Left kidney (tissue), 2 donors: ENCODE data around the gene P4HTM. TPM values are rescaled to one million over a fixed set of nuclear protein-coding genes. Genes with fewer than 3 reads are reported as not detected.
A peak's percentile ranks its signal among the peaks of the same experiment; 100 is the strongest.
"Not testable (repeated sequence)": the region's sequence is repeated elsewhere in the genome, so short reads cannot be mapped to it uniquely, and the experiment has no call there.

ENCODE experiments used
- DNase-seq: peaks from one replicate; pipeline ENCODE4 v3.0.0-alpha.2; 2013
- polyA plus RNA-seq: library from polyadenylated mRNA; unstranded; fragments of 120-200 nt; gene quantifications from one replicate; pipeline ENCODE4 v1.2.1, GENCODE V29; 2013; ENCODE audit not compliant: insufficient read length

P4HTM gene
- polyA plus RNA-seq, 1 donor, result 42.0 TPM

- DNase-seq, result peak; percentile 95
Observed at GRCh38 chr3:49007068-49007770, 17.2 kb downstream of the P4HTM start, which contains the start of gene WDR6. WDR6 (plus strand) TSS chr3:49007391; CDS start chr3:49007432, 41 bp downstream.

DNA sequence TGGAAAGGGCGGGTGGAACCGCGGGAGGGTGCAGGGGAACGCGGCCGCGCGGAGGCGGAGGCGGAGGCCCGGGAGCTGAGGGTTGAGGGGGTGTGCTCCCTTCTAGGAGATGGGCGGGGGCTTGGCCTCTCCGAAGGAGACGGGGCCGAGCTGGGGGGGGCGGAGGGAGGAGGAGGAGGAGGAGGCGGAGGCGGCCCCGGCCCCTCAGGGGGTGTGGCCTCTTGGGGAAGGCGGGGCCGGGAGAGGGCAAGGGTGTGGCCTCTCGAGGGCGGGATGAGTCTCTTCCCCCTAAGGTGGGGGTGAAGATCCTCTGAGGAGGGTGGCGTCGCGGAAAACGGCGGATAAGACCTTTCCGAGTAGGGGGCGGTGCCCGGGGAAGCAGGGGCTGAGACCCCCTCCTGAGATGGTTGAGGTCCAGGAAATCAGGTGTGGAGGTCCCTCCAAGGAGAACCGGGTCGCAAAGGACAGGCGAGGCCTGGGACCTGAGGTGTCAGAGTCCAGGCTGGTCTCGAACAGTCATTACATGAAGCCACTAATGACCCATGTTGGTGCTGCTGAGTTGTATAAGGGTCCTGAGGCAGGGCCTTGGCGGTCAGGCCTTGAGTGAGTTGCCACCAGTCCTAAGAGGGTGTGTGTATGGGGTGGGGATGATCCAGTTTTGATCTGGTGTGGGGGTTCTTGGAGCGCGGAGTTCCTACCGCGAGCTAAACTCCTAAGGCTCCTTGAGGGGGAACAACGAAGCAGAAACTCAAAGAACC, 17.9 kb downstream of the P4HTM start:
- DNase-seq, result peak; percentile 78

DNA sequence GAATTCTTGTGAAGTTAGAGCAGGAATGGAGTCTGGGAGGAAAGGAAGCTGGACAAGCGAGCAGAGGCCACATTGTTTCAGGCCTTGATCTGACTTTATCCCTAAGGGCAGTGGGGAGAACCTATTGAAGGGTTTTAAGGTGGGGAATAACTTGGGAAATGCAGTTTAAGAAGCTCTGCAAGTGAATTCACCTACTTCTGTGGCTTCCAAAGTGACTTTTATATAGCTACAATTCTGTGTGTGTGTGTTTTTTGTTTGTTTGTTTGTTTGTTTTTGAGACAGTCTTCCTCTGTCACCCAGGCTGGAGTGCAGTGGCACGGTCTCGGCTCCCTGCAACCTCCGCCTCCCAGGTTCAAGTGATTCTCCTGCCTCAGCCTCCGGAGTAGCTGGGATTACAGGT, 18.6 kb downstream of the P4HTM start:
- not testable (repeated sequence) for DNase-seq

DNA sequence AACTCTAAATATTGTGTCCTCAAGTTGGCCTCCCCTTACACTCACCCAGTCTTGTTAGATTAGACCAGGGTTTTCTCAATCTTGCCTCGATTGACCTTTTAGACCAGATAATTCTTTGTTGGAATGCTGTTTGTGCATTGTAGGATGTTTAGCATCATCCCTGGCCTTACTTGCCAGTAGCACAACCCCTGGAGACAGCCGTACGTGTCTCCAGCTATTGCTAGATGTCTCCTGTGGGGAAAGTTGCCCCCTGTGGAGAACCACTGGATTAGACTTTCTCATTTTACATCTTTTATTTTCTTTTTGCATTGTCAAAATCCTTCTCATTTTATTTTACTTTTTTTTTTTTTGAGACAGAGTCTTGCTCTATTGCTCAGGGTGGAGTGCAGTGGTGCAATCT, 19.4 kb downstream of the P4HTM start:
- DNase-seq, result no peak

DNA sequence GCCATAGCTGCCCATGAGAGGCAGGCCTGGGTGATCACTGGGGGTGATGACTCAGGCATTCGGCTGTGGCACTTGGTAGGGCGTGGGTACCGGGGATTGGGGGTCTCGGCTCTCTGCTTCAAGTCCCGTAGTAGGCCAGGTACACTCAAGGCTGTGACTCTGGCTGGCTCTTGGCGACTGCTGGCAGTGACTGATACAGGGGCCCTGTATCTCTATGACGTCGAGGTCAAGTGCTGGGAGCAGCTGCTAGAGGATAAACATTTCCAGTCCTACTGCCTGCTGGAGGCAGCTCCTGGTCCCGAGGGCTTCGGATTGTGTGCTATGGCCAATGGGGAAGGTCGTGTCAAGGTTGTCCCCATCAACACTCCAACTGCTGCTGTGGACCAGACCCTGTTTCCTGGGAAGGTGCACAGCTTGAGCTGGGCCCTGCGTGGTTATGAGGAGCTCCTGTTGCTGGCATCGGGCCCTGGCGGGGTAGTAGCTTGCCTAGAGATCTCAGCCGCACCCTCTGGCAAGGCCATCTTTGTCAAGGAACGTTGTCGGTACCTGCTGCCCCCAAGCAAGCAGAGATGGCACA, 22.5 kb downstream of the P4HTM start:
- no peak for DNase-seq

GRCh38 chr3:49013113-49013737, 23.2 kb downstream of the P4HTM start:
- DNase-seq, result no peak

DNA sequence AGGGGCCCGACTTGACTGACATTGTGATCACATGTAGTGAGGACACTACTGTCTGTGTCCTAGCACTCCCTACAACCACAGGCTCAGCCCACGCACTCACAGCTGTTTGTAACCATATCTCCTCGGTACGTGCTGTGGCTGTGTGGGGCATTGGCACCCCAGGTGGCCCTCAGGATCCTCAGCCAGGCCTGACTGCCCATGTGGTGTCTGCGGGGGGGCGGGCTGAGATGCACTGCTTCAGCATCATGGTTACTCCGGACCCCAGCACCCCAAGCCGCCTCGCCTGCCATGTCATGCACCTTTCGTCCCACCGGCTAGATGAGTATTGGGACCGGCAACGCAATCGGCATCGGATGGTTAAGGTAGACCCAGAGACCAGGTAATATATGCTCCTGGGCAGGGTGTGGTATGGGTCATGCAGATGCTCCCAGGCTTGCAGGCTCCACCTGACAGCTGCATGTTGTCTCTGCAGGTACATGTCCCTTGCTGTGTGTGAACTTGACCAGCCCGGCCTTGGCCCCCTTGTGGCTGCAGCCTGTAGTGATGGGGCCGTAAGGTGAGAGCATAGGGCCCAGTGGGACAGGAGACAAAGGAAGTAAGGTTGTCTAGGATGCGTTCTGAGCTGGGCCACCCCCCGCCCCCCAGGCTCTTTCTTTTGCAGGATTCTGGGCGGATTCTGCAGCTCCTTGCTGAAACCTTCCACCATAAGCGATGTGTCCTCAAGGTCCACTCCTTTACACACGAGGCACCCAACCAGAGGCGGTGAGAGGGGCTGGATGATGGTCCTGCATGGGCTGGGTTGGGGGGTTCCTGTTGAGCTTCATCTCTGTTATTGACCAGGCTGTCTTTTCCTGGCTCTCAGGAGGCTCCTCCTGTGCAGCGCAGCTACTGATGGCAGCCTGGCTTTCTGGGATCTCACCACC, 24.0 kb downstream of the P4HTM start:
- DNase-seq, result no peak

GRCh38 chr3:49015072-49015471, 25.0 kb downstream of the P4HTM start:
- DNase-seq, result no peak

GRCh38 chr3:49015765-49016164, 25.7 kb downstream of the P4HTM start:
- DNase-seq, result no peak

DNA sequence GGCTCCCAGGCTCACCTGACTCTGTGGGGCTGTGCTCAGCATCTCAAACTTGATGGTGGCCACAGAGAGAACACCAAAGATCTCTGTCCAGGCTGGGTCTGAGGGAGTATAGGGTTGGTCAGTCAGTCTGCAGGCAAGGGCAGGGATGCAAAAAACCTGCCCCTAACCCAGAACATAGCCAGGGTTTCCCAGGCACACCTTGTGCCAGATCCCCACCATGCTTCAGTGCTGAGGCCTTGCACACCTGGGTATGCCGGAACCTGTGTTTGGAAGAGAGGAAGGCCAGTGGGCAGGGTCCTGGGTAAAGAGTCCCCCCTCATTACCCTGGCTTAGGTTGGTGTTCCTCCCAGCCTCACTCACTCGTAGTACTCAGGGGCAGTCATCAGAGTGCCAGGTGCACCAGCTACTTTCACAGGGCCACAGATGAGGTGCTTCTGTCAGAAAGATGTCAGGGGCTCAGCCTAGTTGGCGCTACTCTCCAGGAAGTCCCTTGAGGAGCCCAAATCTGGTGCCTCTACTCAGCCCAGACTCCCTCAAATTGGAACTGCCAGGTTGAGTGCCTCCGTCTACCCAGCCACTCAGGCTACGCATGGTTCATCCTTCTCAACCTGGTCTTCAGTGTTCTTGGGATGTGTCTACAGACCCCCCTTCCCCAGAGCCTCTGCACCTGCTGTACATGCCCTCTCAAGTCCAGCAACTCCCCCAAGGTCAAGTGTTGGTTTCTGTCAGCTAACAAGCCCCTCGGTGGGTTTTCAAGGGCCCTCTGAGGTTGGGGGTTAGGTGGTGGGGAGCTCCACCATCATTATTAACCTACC, 26.6 kb downstream of the P4HTM start:
- no peak for DNase-seq

GRCh38 chr3:49017229-49017970, 27.4 kb downstream of the P4HTM start:
- no peak for DNase-seq

DNA sequence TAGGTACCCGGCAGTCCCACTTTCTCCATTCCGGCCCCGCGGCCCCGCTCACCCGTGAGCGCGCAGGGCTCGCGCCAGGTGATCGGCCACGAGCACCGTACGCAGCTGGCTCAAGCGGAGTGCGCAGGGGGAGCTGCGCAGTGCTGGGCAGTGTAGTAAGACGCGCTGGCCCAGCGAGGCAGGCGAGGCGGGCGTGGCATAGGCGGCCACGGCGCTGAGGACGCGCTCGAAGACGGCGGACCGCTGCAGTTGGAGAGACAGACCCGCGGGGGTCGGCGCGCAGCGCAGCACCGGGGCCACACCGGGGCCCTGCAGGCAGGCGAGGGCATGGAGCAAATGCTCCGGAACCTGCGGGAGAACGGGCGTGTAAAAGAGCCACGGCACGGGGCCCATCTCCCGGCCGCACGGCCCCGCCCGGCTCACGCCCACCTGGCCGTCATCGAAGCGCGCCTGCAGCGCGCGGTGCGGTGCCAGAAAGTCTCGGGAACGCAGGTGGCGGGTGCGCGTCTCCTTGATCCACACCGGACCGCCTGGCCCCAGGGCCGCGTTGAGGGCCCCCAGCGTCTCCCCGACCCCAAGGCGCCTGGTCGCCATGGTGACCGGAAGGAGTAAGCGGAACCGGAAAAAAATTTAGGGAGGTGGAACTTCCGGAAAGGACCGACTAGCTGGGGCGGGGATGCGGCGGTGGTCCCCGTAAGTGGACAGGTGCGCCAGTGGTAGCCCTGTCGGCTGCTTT, 28.1 kb downstream of the P4HTM start, which contains the start of gene DALRD3:
Gene DALRD3, minus strand, starts transcription at position 610 of the 736 bp plus-strand sequence. Its CDS starts 16 bp downstream, at position 594.
- peak; percentile 77 for DNase-seq

- DNase-seq, result no peak
Observed at GRCh38 chr3:49018707-49019006, 28.6 kb downstream of the P4HTM start.

DNA sequence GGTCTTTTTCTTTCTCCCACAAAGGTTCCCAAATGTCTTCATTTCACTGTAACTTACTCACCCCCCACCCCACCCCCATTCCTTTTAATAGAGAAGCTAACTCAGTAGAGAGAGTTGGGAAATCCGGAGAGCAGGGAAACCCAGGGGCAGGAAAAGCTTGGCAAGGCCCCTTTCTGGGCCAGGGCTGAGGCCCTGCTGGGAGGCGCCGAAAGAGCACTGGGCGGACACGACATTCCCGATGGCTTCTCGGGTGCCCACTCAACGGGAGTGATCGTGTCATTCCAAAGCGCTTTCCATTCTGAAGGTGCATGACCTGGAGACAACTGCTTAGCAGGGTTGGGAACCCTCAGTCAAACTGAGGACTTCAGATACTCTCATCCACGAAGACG, 29.9 kb downstream of the P4HTM start:
- no peak for DNase-seq

GRCh38 chr3:49020330-49021212, 30.5 kb downstream of the P4HTM start:
- DNase-seq, result no peak

DNA sequence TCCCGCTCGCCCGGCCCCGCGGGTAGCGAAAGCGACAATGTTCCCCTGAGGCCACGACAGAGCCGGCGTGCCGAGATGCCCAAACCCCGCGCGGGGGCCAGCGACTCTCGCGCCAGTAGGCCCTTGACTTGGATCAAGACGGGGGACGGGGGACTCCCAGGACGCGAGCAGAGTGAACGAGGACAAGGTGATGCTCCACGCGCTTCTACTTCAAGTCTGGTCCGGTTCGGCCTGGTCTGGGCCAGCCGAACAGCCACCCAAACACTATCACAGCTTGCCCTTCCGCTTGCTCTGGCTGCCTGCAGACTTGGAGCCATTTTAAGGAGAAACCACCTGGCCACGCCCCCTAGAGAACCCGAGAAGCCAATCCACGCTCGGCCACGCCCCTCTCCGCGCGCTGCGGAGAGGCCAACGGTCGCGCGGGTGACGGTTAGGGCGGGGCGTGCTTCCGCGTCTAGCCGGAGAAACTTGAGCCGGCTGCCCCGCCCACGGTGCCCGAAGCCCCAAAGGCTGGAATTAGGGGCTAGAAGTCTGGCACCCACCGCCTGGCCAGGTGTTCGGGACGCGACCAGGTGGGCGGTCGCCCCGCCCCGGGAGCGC, 31.3 kb downstream of the P4HTM start:
- peak; percentile 98 for DNase-seq

GRCh38 chr3:49021813-49022687, 32.0 kb downstream of the P4HTM start, which contains the start of gene NDUFAF3:
NDUFAF3 (plus strand) TSS chr3:49022121; CDS start chr3:49022145, 24 bp downstream.
- DNase-seq, result peak; percentile 93
